RPMI7951 (cell line): ENCODE data around the gene GOLGA8B. TPM values are rescaled to one million over a fixed set of nuclear protein-coding genes. Genes with fewer than 3 reads are reported as not detected.
"Not testable (repeated sequence)": the region's sequence is repeated elsewhere in the genome, so short reads cannot be mapped to it uniquely, and the experiment has no call there.

Source experiments
- DNase-seq: peaks from one replicate; pipeline ENCODE4 v3.0.0-alpha.2; 2012; ENCODE audit warnings: low read depth
- total RNA-seq: library from RNA; depleted of rRNA; stranded (reverse); fragments of >200 nt; shearing (Covaris generic); gene quantifications from 2 replicates; pipeline ENCODE4 v1.2.3, GENCODE V29; 2014

Gene GOLGA8B
- total RNA-seq, 1 experiment from 2014 or later, result 11.3 TPM

GRCh38 chr15:34597316-34597715 lies 13.9 kb upstream of the GOLGA8B start:
- DNase-seq, result no peak

- no peak for DNase-seq
Observed at GRCh38 chr15:34594361-34594760, 10.9 kb upstream of the GOLGA8B start.

GRCh38 chr15:34591306-34591705 lies 7.9 kb upstream of the GOLGA8B start:
- DNase-seq, result no peak

DNA sequence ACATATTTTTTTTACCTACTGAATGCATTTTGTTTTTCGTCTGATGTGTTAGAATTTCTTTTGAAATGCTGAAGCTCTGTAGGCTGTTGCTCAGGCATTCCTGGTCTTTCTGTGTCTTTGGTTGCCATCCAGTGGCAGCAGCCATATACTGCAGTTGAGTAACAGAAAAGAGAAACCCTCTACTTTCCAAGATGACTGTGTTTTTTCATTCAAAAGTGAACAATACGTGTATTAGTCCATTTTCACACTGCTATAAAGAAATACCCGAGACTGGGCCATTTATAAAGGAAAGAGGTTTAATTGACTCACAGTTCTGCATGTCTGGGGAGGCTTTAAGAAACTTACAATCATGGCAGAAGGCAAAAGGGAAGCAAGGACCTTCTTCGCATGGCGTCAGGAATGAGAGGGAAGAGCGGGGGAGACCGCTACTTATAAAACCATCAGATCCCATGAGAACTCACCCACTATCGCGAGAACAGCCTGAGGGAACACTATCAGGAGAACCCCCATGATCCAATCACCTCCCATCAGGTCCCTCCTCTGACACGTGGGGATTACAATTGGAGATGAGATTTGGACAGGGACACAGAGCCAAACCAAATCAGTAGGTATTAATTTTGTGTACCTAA lies 4.7 kb upstream of the GOLGA8B start:
- DNase-seq, result peak; percentile 90

- DNase-seq, result not testable (repeated sequence)
Observed at GRCh38 chr15:34585966-34586365, 2.5 kb upstream of the GOLGA8B start.

- no peak for DNase-seq
Observed at GRCh38 chr15:34584996-34585395, 1.5 kb upstream of the GOLGA8B start.

GRCh38 chr15:34584330-34584668 lies 848 bp upstream of the GOLGA8B start:
- DNase-seq, result no peak

GRCh38 chr15:34582461-34583371 lies 735 bp downstream of the GOLGA8B start:
- DNase-seq, result peak; percentile 49

DNA sequence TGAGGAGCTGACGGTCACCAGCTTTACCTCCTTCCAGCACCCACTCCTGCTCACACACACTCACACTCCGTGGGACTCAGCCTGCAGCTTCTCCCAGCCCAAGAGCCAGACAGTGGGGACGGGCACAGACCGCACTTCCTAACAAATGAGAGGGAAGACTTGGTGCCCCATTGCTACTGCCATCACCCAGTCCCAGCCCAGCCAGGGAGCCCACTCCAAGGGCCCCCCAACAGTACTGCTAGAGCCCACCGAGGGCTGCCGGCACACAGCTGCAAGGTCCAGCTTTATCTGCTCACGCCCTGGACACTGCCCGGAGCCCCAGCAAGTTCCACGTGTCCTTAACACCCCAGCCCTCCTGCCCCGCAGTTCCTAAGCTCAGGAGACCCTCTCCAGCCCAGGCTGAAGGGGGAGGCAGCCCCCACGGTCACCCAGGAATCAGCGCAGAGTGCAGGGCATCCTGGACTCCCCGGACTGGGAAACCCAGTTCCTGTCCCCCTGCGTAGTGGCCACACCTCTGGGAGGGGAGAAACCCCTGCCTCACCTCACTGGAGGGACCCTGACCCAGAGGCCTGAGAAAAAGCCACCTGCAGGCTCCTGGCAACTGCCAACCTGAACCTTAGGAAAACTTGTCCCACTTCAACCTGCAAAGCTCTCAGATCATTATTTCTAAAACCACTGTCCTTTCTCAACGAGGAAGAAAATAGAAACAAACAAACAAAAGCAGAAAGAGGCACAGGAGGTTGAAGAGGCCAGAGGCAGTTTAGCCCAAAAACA lies 1.6 kb downstream of the GOLGA8B start:
- not testable (repeated sequence) for DNase-seq

GRCh38 chr15:34581043-34581365 lies 2.4 kb downstream of the GOLGA8B start:
- no peak for DNase-seq

- peak; percentile 29 for DNase-seq
Observed at GRCh38 chr15:34580251-34581042, 3.0 kb downstream of the GOLGA8B start.

- no peak for DNase-seq
Observed at GRCh38 chr15:34578283-34578674, 5.2 kb downstream of the GOLGA8B start.

GRCh38 chr15:34577658-34578282 lies 5.7 kb downstream of the GOLGA8B start:
- DNase-seq, result not testable (repeated sequence)

DNA sequence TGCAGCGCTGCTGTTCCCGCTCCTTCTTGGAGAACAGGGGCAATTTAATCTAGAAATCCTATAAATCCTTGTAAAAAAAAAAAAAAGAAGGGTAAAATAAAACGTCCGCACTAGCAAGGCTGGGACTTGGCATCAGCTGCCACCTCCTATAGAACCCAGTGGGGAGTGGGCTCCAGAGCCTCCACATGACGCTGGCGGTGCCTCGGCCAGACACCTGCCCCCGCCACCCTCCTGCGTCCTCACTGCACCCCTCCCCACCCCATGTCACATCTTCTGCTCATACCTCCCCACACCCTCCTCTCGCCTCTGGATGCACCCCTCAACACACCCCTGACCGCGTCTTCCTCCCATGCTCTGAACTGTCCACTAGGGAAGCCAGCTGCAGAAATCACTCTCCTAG lies 8.4 kb downstream of the GOLGA8B start:
- not testable (repeated sequence) for DNase-seq

GRCh38 chr15:34572921-34573320 lies 10.5 kb downstream of the GOLGA8B start:
- DNase-seq, result not testable (repeated sequence)

DNA sequence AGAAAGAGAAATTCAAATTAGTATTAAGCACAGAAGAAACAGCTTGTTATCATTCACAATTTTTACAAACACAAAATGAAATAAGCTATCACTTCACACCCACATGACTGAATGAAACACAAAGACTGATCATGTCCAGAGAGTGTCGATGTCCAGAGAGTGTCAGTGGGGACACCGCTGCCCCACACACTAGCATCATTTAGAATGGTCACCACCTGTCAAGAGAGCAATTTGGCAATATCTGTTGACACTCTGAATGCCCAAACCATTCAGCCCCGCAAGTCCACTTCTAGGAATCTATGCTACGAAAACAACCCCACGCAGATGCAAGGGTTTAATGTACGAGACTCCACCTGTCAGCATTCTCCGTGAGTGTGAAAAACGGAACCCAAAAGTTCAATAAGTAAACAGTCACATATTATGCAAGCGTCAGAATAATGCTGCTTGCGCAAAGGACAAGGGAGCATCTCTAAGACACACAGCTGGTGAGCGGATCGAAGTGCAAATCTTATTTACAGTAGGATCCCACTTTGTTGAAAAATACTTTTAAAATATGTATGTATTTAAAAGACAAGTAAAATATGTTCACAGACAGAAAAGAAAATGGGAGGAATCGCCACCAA lies 11.3 kb downstream of the GOLGA8B start:
- DNase-seq, result not testable (repeated sequence)

GRCh38 chr15:34569670-34570396 lies 13.6 kb downstream of the GOLGA8B start:
- not testable (repeated sequence) for DNase-seq

GRCh38 chr15:34567174-34567573 lies 16.3 kb downstream of the GOLGA8B start:
- DNase-seq, result not testable (repeated sequence)

- DNase-seq, result not testable (repeated sequence)
Observed at GRCh38 chr15:34564711-34565110, 18.7 kb downstream of the GOLGA8B start.

- DNase-seq, result not testable (repeated sequence)
Observed at GRCh38 chr15:34560814-34561213, 22.6 kb downstream of the GOLGA8B start.
